ENCODE results near the gene ZC3H10. TPM values are rescaled to one million over a fixed set of nuclear protein-coding genes. Genes with fewer than 3 reads are reported as not detected.

The ZC3H10 gene
- polyA plus RNA-seq, 1 donor from 2014 or later, result 6.7 TPM

DNA sequence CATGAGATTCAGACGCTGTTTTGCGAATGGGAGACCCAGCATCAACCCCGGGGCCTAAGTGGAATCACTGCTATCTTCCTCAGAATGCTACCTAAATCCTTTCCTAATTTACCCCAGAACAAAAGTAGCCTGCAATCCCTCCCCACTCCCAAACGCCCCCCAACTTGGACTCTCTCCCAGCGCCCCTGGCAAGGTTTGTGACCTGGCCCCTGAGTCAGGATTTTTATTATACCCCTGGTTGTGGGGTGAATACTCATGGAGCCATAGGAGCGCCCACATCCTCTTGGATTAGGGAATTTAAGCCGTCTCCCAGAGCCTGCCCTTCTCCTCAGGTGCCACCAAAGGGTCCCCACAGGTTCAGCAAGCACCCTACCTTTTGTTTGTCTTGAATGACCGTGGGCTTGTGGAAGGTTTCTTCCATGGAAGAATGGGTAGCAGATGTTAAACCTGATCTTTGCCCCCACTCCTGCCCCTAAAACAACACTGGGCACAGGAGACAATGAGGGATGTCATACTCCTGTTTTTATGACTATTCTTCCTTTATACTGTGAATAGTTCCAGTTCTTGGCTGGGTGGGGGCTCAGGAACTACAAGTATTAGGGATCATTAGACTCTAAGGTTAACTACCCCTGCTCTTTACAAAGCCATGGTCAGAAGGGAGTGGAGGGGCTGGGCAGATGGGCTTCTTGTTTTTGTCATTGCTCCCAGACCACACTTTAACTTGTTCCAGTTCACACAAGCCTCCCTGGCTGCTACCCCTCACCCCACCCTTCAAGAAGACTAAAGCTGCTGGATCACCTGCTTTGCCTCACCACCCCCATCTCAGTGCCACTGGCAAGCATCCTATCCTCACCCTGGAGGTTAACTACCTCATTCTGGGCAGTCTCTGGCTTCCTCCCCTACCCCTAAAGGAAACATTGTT is 35.0 kb downstream of the ZC3H10 start:
- no peak for TF ChIP-seq TAF1 (IDR thresholded peaks at IDR 0.05; ENCODE audit: low read depth)
- no peak for TF ChIP-seq RAD21 (conservative IDR thresholded peaks at IDR 0.05)
- TF ChIP-seq POLR2AphosphoS5 (IDR thresholded peaks at IDR 0.05), result no peak
- no peak for TF ChIP-seq MXI1 (conservative IDR thresholded peaks at IDR 0.05; ENCODE audit: poor library complexity, severe bottlenecking)
- TF ChIP-seq EZH2 (IDR thresholded peaks at IDR 0.05; ENCODE audit: borderline replicate concordance, insufficient read depth, low read length, poor library complexity, severe bottlenecking), result no peak
- no peak for TF ChIP-seq EP300 (conservative IDR thresholded peaks at IDR 0.05; ENCODE audit: poor library complexity, severe bottlenecking)
- TF ChIP-seq SMC3 (conservative IDR thresholded peaks at IDR 0.05; ENCODE audit: poor library complexity), result no peak
- TF ChIP-seq, protein P1, sequence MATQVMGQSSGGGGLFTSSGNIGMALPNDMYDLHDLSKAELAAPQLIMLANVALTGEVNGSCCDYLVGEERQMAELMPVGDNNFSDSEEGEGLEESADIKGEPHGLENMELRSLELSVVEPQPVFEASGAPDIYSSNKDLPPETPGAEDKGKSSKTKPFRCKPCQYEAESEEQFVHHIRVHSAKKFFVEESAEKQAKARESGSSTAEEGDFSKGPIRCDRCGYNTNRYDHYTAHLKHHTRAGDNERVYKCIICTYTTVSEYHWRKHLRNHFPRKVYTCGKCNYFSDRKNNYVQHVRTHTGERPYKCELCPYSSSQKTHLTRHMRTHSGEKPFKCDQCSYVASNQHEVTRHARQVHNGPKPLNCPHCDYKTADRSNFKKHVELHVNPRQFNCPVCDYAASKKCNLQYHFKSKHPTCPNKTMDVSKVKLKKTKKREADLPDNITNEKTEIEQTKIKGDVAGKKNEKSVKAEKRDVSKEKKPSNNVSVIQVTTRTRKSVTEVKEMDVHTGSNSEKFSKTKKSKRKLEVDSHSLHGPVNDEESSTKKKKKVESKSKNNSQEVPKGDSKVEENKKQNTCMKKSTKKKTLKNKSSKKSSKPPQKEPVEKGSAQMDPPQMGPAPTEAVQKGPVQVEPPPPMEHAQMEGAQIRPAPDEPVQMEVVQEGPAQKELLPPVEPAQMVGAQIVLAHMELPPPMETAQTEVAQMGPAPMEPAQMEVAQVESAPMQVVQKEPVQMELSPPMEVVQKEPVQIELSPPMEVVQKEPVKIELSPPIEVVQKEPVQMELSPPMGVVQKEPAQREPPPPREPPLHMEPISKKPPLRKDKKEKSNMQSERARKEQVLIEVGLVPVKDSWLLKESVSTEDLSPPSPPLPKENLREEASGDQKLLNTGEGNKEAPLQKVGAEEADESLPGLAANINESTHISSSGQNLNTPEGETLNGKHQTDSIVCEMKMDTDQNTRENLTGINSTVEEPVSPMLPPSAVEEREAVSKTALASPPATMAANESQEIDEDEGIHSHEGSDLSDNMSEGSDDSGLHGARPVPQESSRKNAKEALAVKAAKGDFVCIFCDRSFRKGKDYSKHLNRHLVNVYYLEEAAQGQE (IDR thresholded peaks at IDR 0.05; ENCODE audit: borderline replicate concordance), result no peak
- TF ChIP-seq, protein P2, sequence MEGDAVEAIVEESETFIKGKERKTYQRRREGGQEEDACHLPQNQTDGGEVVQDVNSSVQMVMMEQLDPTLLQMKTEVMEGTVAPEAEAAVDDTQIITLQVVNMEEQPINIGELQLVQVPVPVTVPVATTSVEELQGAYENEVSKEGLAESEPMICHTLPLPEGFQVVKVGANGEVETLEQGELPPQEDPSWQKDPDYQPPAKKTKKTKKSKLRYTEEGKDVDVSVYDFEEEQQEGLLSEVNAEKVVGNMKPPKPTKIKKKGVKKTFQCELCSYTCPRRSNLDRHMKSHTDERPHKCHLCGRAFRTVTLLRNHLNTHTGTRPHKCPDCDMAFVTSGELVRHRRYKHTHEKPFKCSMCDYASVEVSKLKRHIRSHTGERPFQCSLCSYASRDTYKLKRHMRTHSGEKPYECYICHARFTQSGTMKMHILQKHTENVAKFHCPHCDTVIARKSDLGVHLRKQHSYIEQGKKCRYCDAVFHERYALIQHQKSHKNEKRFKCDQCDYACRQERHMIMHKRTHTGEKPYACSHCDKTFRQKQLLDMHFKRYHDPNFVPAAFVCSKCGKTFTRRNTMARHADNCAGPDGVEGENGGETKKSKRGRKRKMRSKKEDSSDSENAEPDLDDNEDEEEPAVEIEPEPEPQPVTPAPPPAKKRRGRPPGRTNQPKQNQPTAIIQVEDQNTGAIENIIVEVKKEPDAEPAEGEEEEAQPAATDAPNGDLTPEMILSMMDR (IDR thresholded peaks at IDR 0.05; ENCODE audit: poor library complexity, severe bottlenecking), result no peak
- Histone ChIP-seq H3K9me3 (ENCODE audit: low read length) (no peaks in the 10 kb centered on the region), H3K9me2 (ENCODE audit: insufficient read depth, low read length) (no peaks in the 10 kb centered on the region), H3K79me2 (replicated peaks; ENCODE audit: insufficient read depth, low read length) (peaks cover 14% of the 10 kb centered on the region), H2AFZ (ENCODE audit: low read depth, low read length) (peak overlapping the region; percentile 36), H3K36me3 (ENCODE audit: insufficient read depth, low read length) (no peaks in the 10 kb centered on the region), H3K27ac (ENCODE audit: low read length) (peak overlapping the region; percentile 85), H3K27me3 (ENCODE audit: insufficient read depth, low read depth, low read length) (no peaks in the 10 kb centered on the region), H3K4me3 (ENCODE audit: low read length) (peak overlapping the region; percentile 73), H4K20me1 (ENCODE audit: insufficient read depth) (no peaks in the 10 kb centered on the region), H3K9ac (ENCODE audit: low read length) (peak overlapping the region; percentile 80), H3K4me2 (ENCODE audit: low read length) (peak overlapping the region; percentile 99), H3F3A (ENCODE audit: insufficient read depth, low read length, poor library complexity, severe bottlenecking) (peaks cover 3% of the 10 kb centered on the region)

DNA sequence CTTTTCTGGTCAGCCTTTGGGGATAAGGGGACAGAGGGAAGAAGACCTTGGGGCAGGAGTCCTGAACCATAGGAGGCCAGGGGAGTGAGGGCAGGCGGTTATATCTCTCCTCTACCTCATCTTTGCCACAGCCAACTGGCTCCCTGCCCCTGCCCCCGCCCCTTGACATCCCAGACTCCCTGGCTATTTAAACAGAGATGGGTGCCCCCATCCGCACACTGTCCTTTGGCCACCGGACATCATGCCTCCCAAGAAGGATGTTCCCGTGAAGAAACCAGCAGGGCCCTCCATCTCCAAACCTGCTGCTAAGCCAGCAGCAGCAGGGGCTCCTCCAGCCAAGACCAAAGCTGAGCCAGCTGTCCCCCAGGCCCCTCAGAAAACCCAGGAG is 35.6 kb downstream of the ZC3H10 start:
- H3K9me2 ChIP-seq (ENCODE audit: insufficient read depth, low read length), result no peaks in the 10 kb centered on the region
- H2AFZ ChIP-seq (ENCODE audit: low read depth, low read length), result no peak overlapping the region
- peaks cover 3% of the 10 kb centered on the region for H3F3A ChIP-seq (ENCODE audit: insufficient read depth, low read length, poor library complexity, severe bottlenecking)
- H3K27me3 ChIP-seq (ENCODE audit: insufficient read depth, low read depth, low read length), result no peaks in the 10 kb centered on the region
- H4K20me1 ChIP-seq (ENCODE audit: insufficient read depth), result no peaks in the 10 kb centered on the region
- no peak overlapping the region for H3K27ac ChIP-seq (ENCODE audit: low read length)
- peak overlapping the region; percentile 80 for H3K9ac ChIP-seq (ENCODE audit: low read length)
- no peaks in the 10 kb centered on the region for H3K9me3 ChIP-seq (ENCODE audit: low read length)
- TF ChIP-seq, protein P2 (IDR thresholded peaks at IDR 0.05; ENCODE audit: poor library complexity, severe bottlenecking), result no peak
- TF ChIP-seq EZH2 (IDR thresholded peaks at IDR 0.05; ENCODE audit: borderline replicate concordance, insufficient read depth, low read length, poor library complexity, severe bottlenecking) (no peak), POLR2AphosphoS5 (IDR thresholded peaks at IDR 0.05) (no peak), SMC3 (conservative IDR thresholded peaks at IDR 0.05; ENCODE audit: poor library complexity) (no peak), RAD21 (conservative IDR thresholded peaks at IDR 0.05) (no peak), EP300 (conservative IDR thresholded peaks at IDR 0.05; ENCODE audit: poor library complexity, severe bottlenecking) (no peak)
- TF ChIP-seq, protein P1 (IDR thresholded peaks at IDR 0.05; ENCODE audit: borderline replicate concordance), result no peak
- peaks cover 18% of the 10 kb centered on the region for H3K79me2 ChIP-seq (replicated peaks; ENCODE audit: insufficient read depth, low read length)
- peak overlapping the region; percentile 99 for H3K4me2 ChIP-seq (ENCODE audit: low read length)
- no peaks in the 10 kb centered on the region for H3K36me3 ChIP-seq (ENCODE audit: insufficient read depth, low read length)
- H3K4me3 ChIP-seq (ENCODE audit: low read length), result peak overlapping the region; percentile 73

Measured in neural cell (in vitro differentiated cells).